ENCODE data around the gene KIF1A.

KIF1A gene

DNA sequence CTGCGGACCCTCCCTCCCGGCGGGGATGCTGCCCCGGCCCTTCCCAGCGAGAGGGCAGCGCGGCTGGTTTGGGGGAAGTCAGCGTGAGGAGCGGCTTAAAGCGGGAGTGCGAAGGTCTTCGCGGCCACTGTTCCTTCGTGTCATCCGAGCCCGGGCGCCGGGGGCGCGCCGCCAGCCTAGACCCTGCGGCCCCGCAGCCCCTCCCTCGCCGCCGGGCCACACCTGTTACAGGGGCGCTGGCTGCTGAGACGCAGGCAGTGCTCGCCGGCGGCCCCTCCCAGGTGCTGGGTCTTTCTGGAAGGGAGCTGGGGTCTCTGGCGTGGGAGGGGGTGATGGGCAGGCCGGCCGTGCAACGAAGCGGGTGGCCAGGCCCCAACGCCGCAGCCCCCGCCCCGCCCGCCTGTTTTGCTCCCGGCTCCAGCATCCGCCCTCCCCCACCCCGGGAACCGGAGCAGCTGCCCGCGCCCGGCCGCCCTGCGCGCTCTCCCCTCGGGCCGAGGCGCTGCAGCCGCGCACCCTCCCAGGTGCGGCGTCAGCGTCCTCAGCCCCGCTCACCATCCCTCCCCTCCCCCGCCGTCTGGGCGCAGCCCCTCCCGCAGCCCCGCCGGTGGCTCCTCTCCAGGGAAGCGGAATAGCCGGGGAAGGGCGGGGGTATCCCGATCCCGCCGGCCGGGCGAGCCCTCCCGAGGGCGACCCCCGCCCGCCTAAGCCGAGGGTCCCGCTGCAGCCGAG, 727 bp downstream of the KIF1A start:
- in situ Hi-C loops (cut with MboI; ENCODE audit: low sequenced_read_pairs) = no loop called here

DNA sequence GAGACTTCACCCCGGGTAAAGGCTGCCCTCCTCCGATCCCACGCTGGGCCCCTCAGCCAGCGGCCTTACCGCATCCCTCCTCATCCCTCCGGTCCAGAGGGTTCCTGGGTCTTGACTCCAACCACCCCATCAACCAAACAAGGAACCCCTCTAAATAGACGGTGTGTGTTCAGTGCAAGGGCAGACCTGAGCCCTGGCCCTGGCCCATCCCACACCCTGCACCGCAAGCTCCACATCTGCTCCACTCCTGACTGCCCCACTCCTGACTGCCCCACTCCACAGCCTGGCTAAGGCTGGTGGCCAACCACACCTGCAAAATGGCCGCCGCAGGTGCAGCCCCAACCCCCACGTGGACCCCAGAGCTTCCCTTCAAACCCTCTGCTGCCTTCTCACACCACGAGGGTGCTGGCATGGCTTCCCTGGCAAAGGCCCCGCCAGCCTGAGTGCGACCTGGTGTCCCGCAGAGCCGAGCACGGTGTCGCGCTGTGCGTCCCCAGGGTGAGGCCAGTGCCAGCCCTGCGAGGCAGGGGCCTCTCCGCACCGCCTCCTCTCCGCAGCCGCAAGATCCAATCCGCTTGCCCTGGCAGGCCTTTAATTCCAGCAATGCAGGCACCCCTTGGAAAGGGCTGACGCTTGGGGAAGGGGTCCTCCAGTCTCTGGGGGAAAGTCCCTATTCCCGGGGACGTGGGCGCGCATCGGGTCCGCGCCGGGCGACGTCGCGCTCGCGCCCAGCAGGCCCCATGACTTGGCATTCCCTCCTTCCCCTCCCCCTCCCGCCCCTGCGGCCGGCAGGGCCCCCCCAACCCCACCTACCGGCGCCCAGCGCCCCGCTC, 1.5 kb downstream of the KIF1A start:
- in situ Hi-C loops (cut with MboI; ENCODE audit: low sequenced_read_pairs) = no loop called here

DNA sequence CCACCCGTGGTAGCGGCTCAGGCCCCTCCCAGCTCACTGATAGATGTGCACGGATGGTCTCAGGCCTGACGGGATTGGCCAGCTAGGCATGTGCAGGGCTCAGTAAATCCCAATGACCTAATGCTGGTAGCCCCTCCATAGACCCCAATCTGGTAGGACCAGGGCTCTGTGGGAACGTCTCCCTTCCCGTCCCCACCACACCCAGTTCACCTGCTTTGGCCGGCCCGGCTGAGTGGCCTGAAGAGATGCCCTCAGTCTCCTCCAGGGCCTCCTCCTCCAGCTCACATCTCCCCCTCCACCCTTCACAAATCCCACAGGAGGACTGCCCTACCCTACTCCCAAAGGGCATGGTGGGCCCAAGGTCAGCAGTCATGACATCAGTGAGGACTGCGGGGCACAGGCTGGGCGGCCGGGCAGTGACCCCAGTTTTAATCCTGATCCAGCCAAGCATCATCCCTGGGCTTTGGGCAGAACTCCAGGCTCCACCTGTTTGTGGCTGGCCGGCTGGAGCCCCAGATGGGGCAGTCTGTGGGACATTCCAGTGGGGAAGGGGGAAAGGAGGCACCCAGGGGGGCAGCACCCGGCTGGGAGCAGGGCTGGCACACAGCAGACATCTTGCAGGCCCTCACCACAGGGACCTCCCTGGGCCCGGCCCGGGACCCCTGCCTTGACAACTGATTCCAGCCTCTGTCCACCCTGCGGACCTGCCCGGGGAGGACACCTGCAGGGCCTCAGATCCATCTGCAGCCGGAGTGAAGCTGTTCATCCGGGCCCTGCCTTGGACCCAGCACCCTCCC, 2.3 kb downstream of the KIF1A start:
- in situ Hi-C loops (cut with MboI; ENCODE audit: low sequenced_read_pairs) = no loop called here

DNA sequence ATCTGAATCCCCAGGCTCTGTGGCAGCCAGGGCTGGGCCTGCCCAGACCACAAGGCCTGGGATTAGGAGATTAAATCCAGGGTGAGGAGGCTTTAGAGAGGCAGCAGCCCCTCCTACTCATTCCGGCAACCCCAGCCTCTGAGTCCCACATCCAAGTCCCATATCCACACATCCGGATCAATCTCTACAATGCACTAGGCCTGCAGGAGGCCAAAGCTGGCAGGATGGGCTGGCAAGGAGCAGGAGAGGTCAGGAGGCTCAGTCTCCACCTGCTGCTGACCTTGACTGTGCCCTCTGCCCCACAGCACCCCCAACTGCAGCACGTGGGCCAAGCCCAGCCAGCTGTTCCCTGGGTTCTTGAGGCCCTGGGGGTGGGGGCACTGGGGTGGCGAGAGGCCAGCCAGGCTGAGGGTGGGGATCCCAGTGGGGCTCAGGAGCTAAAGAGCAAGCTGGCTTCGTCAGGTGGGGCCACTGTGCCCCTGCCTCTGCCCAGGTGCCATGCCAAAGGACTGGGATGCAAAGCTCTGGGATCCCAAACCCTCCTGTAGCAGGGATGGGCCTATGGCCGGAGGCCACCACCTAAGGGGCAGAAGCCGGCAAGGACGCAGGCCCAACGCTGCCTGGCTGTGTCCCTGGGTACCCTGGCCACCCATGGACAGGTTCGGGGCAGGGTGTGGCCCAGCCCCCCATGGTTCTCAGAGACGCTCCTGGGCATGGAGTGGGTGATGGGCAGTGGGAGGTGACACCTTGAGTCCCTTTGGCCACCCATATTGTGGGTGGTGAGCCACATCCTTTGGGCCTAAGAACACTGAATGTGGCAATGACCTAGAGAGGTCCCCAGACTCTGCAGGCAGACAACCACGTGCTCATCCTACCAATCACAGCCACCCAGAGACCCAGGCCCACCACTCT, 3.2 kb downstream of the KIF1A start:
- in situ Hi-C loops (cut with MboI; ENCODE audit: low sequenced_read_pairs) = no loop called here

DNA sequence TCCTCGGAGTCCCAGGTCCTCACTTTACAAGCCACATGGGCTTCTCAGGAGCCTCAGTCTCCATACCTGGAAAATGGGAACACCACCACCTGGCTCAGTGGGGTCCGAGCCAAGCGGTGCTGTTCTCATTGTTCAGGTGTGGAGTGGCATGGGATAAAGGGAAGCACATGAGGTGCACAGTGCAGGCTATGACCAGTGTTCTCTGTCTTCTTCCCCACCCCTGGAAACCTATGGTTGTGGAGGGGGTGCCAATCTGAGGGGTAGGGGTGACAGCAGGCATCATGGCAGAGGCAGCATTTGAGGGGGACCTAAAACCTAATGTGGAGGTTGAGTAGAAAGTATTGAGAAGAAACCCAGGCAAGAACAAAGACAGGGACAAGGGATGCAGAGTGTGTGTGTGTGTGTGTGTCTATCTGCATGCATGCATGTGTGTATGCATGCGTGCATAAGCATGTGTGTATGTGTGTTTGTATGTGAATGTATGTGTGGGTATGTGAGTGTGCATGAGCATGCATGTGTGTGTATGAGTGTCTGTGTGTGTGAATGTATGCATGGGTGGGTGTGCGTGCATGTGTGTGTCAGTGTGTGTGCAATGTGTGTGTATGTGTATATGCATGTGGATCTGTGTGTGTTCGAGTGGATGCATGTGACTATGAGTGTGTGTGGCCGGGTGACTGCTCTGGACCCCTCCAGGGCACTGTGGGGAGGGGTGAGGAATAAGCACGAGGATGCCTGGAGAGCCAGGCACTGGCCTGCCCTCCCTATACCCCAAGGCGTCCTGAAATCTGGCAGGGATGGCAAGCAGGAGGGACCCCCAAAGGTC, 4.0 kb downstream of the KIF1A start:
- in situ Hi-C loops (cut with MboI; ENCODE audit: low sequenced_read_pairs) = no loop called here

- in situ Hi-C loops (cut with MboI; ENCODE audit: low sequenced_read_pairs) = no loop called here
These were observed 4.9 kb downstream of the KIF1A start for GRCh38 chr2:240814946-240815760.

GRCh38 chr2:240814280-240814679, 5.7 kb downstream of the KIF1A start:
- in situ Hi-C loops (cut with MboI; ENCODE audit: low sequenced_read_pairs) = no loop called here

GRCh38 chr2:240813231-240813921, 6.6 kb downstream of the KIF1A start:
- in situ Hi-C loops (cut with MboI; ENCODE audit: low sequenced_read_pairs) = no loop called here

DNA sequence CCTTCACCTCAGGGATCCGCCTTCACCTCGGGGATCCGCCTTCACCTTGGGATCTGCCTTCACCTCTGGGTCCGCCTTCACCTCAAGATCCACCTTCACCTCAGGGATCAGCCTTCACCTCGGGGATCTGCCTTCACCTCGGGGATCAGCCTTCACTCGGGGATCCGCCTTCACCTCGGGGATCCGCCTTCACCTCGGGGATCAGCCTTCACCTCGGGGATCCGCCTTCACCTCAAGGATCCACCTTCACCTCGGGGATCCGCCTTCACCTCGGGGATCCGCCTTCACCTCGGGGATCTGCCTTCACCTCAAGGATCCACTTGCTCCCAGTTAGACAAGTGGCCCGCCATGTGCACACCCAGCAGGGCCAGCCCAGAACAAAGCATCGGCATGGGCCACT, 7.3 kb downstream of the KIF1A start:
- in situ Hi-C loops (cut with MboI; ENCODE audit: low sequenced_read_pairs) = no loop called here

- in situ Hi-C loops (cut with MboI; ENCODE audit: low sequenced_read_pairs) = no loop called here
These were observed 7.7 kb downstream of the KIF1A start for GRCh38 chr2:240812301-240812680.

DNA sequence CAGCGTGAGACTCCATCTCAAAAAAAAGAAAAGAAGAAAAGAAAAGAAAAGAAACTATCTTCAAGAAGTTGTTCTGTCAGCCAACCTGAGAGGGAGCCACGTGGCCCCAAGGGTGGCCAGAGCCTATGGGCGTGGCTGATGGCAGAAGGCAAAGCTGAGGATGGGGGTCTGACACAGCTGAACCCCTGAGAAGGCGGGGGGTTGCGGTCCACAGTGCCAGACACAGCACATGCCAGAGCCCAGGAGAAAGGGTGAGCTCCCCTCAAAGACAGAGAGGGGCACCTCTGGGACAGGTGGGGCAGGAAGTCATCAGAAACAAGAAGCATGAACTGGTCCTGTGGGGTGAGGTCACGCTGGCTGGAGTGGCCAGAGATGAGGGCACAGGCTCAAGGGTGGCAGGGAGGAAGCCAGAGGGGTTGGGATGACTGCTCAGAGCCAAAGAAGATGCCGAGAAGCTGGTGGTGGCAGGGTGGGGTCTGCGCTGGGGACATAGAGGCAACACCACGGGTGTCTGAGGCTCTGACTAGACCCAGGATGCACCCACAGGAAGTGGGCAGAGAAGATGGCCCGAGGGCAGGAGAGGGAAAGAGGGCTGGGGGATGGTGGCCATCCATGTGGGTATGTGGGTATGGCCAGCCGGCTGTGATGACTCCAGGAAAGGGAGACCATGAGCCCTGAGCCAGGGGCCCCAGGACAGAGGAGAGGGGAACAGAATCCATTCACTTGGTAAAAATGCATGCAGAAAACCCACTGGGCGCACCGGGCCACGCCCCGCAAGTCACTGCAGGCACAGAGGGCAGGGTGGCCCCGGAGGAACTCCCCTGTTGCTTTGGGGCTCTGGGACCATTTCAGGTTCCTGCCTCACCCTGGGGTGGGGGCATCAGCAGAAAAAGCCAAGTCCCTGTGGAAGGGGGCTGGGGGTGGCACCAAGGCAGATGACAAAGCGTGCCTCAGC, 8.4 kb downstream of the KIF1A start:
- in situ Hi-C loops (cut with MboI; ENCODE audit: low sequenced_read_pairs) = no loop called here

DNA sequence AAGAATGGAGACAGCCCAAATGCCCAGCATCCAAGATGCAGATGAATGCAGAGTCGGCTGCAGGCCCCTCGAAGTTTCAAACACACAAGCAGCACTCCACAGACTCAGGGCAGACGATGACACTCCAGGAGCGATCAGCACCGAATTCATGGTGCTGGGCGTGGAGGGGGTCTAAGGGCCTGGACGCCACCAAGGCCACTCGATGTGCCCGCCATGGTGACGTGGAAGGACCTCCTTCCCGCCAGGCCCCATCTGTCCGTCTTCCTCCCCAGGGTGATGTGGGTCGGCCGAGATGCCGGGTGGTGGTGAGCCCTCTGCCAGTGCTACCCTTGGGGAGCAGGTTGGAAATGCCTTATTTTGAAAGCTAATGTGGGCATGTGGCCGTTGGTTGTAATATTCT, 9.4 kb downstream of the KIF1A start:
- in situ Hi-C loops (cut with MboI; ENCODE audit: low sequenced_read_pairs) = no loop called here

GRCh38 chr2:240810199-240810598, 9.8 kb downstream of the KIF1A start:
- in situ Hi-C loops (cut with MboI; ENCODE audit: low sequenced_read_pairs) = no loop called here

- in situ Hi-C loops (cut with MboI; ENCODE audit: low sequenced_read_pairs) = no loop called here
These were observed 10.7 kb downstream of the KIF1A start for GRCh38 chr2:240809276-240809675.

DNA sequence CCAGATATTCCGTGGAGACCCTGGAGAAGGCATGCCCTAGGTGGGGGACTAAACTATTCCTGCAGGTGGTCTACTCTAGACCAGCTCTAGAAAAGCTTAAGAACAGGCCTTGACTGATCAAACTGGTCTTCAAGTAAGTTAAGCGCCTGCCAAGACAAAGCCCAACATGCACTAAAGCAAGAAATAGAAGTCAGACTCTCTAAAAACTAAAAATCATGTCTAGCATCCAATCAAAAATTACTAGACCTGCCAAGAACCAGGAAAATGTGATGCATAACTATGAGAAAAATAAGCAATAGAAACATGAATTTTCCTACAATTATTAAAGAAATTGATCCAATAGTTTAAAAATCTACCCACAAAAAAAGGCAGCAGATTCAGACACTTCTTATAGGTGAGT, 13.6 kb downstream of the KIF1A start:
- in situ Hi-C loops (cut with MboI; ENCODE audit: low sequenced_read_pairs) = no loop called here

DNA sequence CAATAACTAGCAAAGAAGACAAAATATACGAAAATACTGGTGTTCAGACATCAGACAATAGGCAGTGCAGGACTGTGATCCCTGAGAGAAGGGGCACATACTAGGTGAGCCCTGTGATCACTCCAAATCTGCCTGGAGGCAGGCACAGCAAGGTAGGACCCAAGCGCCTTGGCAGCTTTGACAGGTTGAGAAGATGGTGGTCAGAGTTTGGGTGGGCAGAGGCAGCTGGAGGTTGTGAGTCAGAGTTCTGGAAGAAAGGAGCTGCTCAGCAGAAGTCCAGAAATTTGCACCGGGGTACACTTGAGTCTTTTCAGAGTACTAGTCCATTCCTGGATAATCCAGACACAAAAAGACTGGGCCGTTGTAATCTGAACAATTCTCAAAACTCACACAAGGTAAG, 14.0 kb downstream of the KIF1A start:
- in situ Hi-C loops (cut with MboI; ENCODE audit: low sequenced_read_pairs) = no loop called here

GRCh38 chr2:240803191-240803590, 16.8 kb downstream of the KIF1A start:
- in situ Hi-C loops (cut with MboI; ENCODE audit: low sequenced_read_pairs) = no loop called here

All from hTERT RPE-1 (cell line).